Left colon (tissue), 2 donors: ENCODE measurements around the gene HSPB6. TPM values are rescaled to one million over a fixed set of nuclear protein-coding genes. Genes with fewer than 3 reads are reported as not detected.

Experiments used
- ATAC-seq: fragments of 200-7000 bp; cut with Tn5 transposase; one replicate; pipeline ENCODE4 v1.9.1; 2020; ENCODE audit warnings: mild to moderate bottlenecking, moderate library complexity
- DNase-seq, 2 donors: peaks; one replicate each; pipeline ENCODE4 v3.0.0-alpha.2; 2020
- intact Hi-C, 2 donors: fragments of 100-400 bp; cut with DNase I in 1 of 2; cut with micrococcal nuclease in 1 of 2; formaldehyde crosslinking; loops; one replicate each; pipeline versions ENCODE4 v1.11.2 to v1.14.0; 2022; cut with DNase I, micrococcal nuclease
- total RNA-seq, 2 donors: library from RNA; stranded (reverse); fragmentation: NEBNext Ultra II Directional; extraction: Animal tissue kit (Norgen Biotek cat#: 25700); gene quantifications; one replicate each; pipeline ENCODE4 v1.2.1, GENCODE V29; 2021
- donor health status: DM: no; HTN: no; CAD: no.
- donor health status: DM: yes; HTN: yes; CAD: no.

Gene HSPB6
- total RNA-seq, 2 donors from 2014 or later: 4.5 to 16.4 TPM

DNA sequence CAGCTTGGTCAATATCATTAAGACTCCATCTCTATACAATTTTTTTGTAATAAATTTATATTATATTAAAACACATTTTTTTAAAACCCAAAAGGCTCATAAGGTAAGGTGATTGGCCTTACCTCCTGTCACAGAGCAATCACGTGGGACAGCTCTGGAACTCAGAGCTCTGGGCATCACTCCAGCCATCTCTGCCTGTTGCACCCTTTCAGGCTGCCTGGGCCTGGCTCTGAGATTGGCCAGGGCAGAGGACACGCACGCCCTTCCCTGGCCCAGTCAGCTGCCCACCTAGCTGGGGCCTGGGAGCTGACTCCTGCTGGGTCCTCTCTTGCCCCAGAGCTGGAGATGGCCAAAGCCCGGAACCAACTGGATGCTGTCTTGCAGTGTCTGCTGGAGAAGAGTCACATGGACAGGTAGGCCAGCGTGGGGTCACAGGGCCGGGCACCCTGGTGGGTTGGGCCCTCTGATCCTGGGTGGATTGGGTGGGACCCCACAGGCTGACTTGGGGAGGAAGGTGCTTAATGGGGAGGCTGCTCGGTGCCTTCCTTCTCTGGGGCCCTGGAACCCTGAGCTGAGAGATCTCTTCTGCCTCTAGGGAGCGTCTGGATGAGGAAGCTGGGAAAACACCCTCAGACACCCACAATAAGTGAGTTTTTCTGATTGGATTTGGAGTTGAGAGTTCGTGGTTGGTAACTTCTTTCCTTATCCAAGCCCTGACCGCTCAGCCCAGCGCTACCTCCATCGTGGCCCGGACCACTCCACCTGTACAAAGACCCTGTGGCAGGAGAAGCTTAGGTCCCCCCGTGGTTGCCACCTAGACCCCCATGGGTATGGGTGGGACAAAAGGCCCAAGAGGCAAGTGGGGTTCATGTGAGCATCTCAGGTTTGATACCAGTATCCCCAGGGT is 4.7 kb downstream of the HSPB6 start:
- ATAC-seq (no peak), DNase-seq (no peak)
- intact Hi-C loops: no loop called here

DNA sequence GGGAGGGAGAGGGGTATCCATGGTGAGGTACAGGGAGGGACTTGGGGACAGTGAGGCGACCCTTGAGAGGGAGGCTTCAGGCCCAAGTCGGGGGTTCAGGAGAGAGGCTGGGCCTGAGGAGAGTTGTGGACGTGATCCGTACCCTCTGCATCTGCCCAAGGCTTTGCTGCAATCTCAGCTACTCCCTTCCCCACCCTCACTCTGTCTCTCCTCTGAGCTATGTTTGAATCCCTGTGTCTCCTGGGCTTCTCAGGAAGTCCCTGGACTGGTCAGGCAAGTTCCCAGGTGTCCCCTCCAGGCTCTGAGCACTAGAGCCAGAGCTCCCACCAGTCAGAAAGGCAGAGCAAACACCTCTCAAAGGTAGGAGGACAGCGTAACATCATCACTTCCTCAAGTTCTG is 6.7 kb downstream of the HSPB6 start:
- ATAC-seq: no peak
- intact Hi-C loops: no loop called here
- DNase-seq: no peak

- intact Hi-C loops: no loop called here
- ATAC-seq (peak; percentile 76), DNase-seq (peak; percentile 99)
These were observed 8.5 kb downstream of the HSPB6 start, which contains the start of gene LIN37 for GRCh38 chr19:35748106-35749020. Gene LIN37 (plus strand): TSS chr19:35748576. CDS start chr19:35748725, 149 bp downstream.

- intact Hi-C loops: no loop called here
- DNase-seq (no peak), ATAC-seq (no peak)
These were observed 10.3 kb downstream of the HSPB6 start for GRCh38 chr19:35746531-35746930.

GRCh38 chr19:35746087-35746462 is 10.8 kb downstream of the HSPB6 start:
- ATAC-seq: no peak
- no peak for DNase-seq
- intact Hi-C loops: no loop called here

- intact Hi-C loops: no loop called here
- ATAC-seq: peak; percentile 75
These were observed 11.3 kb downstream of the HSPB6 start, which contains the start of the genes PSENEN and U2AF1L4 for GRCh38 chr19:35745328-35746086. Gene PSENEN (plus strand): TSS chr19:35745651. CDS start chr19:35745931, 280 bp downstream. Gene U2AF1L4 (minus strand): TSS chr19:35745418. CDS start chr19:35745391, 27 bp downstream.

GRCh38 chr19:35744430-35745327 is 12.2 kb downstream of the HSPB6 start:
- intact Hi-C loops: no loop called here
- peak; percentile 96 to 97 for DNase-seq
- peak; percentile 69 for ATAC-seq

More at GRCh38 chr19:35745328-35746086, 11.3 kb downstream of the HSPB6 start, which contains the start of the genes PSENEN and U2AF1L4:
- DNase-seq: peak; percentile 95 to 99

DNA sequence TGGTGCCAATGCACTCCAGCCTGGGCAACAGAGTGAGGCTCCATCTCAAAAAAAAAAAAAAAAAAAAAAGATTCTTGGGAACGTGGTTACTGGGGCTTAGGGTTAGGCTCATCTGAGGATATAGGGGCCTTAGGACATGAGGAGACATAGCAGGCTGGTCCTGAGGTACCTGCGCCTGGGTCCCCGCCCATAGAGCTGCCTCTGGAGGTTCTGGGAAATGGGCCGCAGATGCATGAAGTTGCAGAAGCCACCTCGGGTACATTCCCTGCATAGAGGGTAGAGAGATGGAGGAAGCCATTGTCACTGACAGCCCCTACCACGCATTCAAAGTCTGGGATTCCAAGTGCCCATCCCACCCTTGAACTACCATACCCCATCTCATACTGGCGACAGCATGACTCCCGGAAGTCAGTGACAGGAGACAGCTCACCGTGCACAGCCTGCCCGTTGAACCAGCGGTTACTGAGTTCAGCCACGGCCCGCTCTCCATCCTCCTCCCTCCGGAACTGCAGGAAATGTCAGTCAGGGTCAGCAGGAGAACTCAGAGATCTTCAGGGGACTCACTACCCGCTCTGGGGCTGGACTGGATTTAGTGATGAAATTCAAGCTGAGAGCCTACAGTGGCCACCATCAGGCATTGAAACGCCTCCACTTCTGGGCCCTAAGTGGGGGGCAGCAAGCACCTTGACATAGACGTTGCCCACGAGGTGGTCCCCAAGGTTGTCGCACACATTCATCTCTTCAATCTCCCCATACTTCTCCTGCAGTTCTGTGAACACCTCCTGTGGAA is 13.0 kb downstream of the HSPB6 start:
- intact Hi-C loops: no loop called here
- ATAC-seq (no peak), DNase-seq (no peak)

GRCh38 chr19:35742121-35742724 is 14.6 kb downstream of the HSPB6 start, which contains the start of gene IGFLR1:
Gene IGFLR1 (minus strand): TSS chr19:35742452. CDS start chr19:35741180, 1,272 bp downstream.
- ATAC-seq: no peak
- DNase-seq: peak in 1 of 2 donors; percentile 53
- intact Hi-C loops: no loop called here

DNA sequence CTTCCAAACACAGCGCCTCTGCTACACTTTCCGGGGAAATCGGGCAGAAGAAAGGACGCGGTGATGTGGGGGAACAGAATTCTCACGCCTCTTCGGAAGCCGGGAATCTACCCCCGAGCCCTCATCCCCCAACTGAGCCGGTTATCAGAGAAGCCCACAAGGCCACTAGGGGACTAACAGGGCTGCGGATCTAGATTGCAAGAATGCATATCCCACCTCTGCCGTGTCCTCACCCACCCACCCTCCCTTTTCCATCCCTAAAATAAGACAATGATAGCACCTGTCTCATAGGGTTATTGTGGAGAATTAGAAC is 15.7 kb downstream of the HSPB6 start:
- intact Hi-C loops: no loop called here
- ATAC-seq (no peak), DNase-seq (no peak)

GRCh38 chr19:35740423-35741202 is 16.2 kb downstream of the HSPB6 start:
- intact Hi-C loops: no loop called here
- peak; percentile 98 to 99 for DNase-seq
- peak; percentile 76 for ATAC-seq

GRCh38 chr19:35740108-35740422 is 16.8 kb downstream of the HSPB6 start:
- DNase-seq (no peak), ATAC-seq (no peak)
- intact Hi-C loops: no loop called here

DNA sequence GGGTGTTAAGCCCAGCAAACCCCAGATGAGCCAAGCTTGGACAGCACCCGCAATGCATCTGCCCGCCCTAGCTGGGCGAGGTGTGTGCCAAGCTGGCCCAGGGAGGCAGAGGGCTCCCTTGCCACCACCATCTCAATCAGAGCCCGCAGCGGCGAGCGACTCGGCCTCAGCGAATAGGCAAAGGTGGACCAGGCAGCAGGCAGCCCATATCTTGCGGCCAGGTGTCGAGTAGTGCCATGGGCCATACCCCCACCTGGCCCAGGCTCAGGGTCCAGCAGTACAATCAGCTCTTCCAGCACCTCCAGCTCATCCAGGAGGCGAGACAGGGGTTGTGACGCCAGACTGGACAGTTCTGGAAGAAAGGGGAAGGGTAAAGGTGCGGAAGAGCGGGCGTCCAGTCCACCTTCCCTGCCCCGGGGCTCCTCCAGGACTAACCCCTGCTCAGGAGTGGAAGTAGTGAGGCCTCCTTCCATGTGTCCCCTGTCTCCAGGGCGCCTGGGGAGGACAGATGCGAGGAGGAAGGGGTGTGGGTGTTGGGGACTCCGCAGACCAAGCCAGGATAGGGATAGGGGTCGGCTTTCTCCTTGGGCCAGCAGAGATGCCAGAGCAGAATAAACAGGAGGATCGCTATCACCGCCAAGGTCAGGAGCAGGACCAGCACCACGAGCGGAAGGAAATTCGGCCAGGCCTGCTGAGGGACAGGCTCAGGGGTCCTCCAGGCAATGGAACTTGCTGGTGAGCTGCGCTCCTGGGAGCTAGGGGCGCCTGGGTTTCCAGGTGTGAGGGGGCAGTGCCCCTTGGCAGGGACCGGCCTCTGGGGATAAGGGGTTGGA is 17.3 kb downstream of the HSPB6 start:
- intact Hi-C loops: no loop called here
- DNase-seq: no peak

DNA sequence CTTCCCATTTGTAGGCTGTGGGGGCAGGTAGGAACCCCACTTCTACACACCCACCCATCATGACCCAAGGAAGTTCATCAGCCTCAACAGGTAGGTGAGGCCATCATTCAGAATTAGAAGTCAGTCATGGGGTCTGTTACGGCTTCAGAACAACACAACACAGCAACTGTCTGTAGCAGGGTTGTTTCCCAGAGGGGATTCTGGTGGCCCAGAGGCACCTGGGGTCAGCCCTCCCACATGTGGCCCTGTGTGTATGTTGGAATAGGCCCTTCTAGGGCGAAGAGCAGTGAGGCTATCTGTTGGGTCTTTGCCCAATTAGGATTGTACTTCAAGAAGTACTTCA is 18.0 kb downstream of the HSPB6 start:
- ATAC-seq (no peak), DNase-seq (no peak)
- intact Hi-C loops: no loop called here

More for the DNA sequence above, 17.3 kb downstream of the HSPB6 start:
- ATAC-seq: no peak
